GM12872 (cell line): ENCODE data around the gene RABGAP1L.

Experiments
- TF ChIP-seq, protein P1 (sequence below): IDR thresholded peaks from 3 replicates; pipeline ENCODE4 v1.5.1; 2011; ENCODE audit warnings: low read depth, mild to moderate bottlenecking, low read length, moderate library complexity; ENCODE audit not compliant: insufficient read depth

The RABGAP1L gene

DNA sequence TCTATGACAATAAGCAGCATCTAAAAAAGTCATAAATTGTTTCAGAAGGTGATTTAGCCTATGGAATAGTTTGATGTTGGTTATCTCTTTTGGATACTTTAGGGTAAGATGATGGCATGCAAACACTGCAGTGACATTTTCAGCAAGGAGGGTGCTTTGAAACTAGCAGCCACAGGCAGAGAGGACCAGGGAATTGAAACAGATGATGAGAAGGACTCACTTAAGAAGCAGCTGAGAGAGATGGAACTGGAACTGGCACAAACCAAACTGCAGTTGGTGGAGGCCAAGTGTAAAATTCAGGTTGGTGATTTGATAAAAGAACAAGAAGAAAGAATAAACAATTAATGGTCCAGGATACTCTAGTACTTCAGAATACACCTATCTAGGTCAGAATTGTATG is 829.2 kb downstream of the RABGAP1L start:
- TF ChIP-seq, protein P1, sequence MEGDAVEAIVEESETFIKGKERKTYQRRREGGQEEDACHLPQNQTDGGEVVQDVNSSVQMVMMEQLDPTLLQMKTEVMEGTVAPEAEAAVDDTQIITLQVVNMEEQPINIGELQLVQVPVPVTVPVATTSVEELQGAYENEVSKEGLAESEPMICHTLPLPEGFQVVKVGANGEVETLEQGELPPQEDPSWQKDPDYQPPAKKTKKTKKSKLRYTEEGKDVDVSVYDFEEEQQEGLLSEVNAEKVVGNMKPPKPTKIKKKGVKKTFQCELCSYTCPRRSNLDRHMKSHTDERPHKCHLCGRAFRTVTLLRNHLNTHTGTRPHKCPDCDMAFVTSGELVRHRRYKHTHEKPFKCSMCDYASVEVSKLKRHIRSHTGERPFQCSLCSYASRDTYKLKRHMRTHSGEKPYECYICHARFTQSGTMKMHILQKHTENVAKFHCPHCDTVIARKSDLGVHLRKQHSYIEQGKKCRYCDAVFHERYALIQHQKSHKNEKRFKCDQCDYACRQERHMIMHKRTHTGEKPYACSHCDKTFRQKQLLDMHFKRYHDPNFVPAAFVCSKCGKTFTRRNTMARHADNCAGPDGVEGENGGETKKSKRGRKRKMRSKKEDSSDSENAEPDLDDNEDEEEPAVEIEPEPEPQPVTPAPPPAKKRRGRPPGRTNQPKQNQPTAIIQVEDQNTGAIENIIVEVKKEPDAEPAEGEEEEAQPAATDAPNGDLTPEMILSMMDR, result no peak

DNA sequence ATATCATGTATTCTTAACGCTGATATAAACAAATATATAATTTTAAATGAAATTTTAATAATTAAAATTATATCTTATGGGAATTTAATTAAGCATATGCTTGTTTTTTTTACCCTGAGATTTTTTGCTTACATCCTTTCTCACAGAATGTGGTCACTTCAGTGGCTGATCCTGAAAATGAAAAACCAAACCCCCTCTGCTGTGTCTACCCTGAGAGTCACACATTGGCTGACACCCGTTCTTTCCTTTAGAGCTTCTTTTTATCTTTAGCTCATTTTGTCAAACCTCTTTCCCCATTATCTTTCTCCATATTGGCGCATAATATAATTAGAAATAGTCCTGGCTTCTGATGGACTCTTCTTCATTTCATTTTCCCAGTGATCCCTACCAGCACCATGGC is 829.7 kb downstream of the RABGAP1L start:
- TF ChIP-seq, protein P1, result no peak

DNA sequence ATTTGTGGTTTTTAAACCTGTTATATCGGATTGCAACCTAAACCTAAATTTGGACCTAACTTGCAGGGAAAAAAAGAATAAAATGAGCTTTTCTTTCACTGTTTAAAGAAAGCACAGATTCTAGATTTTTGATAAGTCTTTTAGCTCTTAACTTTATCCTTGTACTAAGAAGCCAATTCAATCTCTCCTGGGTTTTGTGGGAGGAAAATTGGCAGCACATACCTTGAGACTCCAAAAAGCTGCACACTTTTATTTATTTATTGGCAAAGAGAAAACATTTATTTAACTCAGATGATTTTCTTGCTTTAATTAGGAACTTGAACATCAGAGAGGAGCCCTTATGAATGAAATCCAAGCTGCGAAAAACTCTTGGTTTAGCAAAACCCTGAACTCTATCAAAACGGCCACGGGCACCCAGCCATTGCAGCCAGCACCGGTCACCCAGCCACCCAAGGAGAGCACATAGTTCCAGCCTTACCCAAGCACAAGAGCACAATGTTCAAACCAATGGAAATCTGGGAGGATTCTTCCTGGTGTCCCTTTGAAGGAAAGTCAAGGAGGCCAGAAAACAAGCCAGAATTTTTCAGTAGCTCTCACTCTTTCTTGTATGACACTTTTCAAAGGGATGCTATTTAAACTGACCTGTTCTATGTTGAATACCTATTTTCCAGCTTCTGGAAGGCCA is 830.4 kb downstream of the RABGAP1L start:
- TF ChIP-seq, protein P1, result no peak

DNA sequence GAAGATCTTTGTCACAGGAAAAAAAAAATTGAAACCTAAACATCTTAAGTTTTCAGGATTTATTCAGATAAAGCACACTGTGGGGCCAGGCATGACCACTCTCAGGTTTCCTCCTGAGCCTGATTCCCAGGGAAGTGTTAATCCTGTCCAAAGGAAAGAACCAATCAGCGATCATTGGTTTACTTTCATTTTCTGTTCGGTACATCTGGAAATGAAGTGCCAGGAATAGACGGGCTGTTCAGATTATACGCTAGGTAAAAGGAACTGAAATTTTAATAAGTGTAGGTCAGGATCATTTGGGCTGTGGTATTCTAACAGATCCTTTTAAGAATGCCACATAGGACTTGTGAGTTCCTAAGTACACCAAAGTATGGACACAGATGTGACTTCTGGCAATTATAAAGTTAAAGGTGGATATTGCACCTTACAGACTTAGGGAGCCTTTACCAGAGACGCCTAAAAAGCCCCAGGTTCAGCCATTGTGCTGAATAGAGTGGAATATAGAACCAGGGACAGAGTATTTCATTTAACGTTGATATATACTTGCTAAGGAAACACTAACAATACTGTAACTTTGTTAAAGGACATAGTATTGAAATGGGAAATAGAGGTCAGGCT is 831.2 kb downstream of the RABGAP1L start:
- TF ChIP-seq, protein P1, result no peak

DNA sequence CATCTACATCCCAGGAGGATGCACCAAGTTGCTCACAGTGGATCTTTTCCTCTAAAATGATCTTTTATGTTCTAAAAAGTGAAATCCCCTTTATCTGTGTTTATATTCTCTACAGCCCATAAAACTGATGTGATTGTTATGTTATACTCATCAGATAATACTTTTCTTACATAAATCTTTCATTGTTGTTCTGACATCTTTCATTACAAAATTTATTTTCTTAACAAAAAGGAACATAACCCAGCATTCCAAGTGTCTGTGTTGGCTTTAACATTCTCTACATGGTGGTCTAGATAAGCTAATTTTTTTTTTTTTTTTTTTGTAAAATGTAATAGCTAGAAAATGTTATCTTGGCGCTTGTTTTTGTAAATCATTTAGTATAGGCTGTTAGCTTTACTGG is 832.2 kb downstream of the RABGAP1L start:
- TF ChIP-seq, protein P1, result no peak

DNA sequence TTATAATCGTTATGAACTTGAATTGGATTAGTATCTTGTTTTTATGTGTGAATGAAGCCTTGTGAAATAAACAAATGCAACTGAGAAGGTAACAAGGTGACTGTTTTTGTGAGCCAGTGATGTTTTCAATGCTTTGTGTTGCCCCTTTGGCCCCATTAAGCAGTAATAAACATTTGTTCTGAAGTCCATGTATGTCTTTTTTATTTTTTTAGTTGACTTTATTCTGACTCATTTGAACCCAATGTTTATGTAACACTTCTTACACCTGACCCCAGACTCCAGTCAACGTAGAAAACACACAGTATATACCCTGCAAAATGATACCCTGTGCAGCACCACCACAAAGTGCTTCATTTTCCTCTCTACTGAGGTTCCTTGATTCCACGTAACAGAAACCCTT is 835.8 kb downstream of the RABGAP1L start:
- TF ChIP-seq, protein P1, result no peak

DNA sequence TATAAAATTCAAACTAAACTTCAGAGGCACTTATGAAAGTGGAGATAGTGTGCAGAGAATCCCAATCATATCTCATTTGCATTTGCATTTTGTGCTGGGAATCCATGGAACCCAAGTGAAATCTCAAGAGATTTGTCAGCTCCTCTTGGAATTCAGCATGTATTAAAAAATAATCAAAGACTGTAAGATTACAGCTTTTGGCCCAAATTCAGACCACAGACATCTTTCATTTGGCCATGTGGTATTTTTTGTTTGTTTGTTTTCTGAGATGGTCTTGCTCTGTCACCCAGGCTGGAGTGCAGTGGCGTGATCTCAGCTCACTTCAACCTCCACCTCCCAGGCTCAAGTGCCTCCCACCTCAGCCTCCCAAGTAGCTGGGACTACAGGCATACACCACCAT is 836.6 kb downstream of the RABGAP1L start:
- TF ChIP-seq, protein P1, result no peak
